ENCODE data around the gene TGDS. TPM values are rescaled to one million over a fixed set of nuclear protein-coding genes. Genes with fewer than 3 reads are reported as not detected.

Gene TGDS
- total RNA-seq, 3 donors from 2014 or later (not counting 1 experiment from before 2014, with no cell fraction given): 6.9 to 9.0 (median 7.7) TPM

- Mint-ChIP-seq H3K4me3 (no peak overlapping the region), H3K9me3 (no peaks in the 10 kb centered on the region), H3K36me3 (no peaks in the 10 kb centered on the region), H3K27ac (peak overlapping the region in 1 of 2 donors; percentile 25), H3K4me1 (peaks cover 39 to 48% of the 10 kb centered on the region in 2 donors), H3K27me3 (ENCODE audit: low read depth in 2 of 2) (no peaks in the 10 kb centered on the region)
- DNase-seq (no peak), ATAC-seq (no peak)
- intact Hi-C loops (cut with micrococcal nuclease): no loop called here
- TF ChIP-seq CTCF (IDR thresholded peaks at IDR 0.05): no peak
- Histone ChIP-seq H3K9me3 (ENCODE audit: control insufficient read depth, insufficient read depth, low read length) (no peaks in the 10 kb centered on the region), H3K27me3 (ENCODE audit: control insufficient read depth, insufficient read depth, low read length) (no peaks in the 10 kb centered on the region), H3K4me1 (ENCODE audit: control insufficient read depth, insufficient read depth, low read length) (peaks cover 25% of the 10 kb centered on the region), H3K4me3 (ENCODE audit: low read length) (no peak overlapping the region), H3K36me3 (ENCODE audit: control insufficient read depth, insufficient read depth, low read length) (peaks cover under 1% of the 10 kb centered on the region), H3K27ac (ENCODE audit: low read length) (no peak overlapping the region)
- WGBS (ENCODE audit: insufficient coverage): 100% methylated on average over 1 of the region's 3 CpGs
Observed at GRCh38 chr13:94598281-94598680, 2.3 kb upstream of the TGDS start.

DNA sequence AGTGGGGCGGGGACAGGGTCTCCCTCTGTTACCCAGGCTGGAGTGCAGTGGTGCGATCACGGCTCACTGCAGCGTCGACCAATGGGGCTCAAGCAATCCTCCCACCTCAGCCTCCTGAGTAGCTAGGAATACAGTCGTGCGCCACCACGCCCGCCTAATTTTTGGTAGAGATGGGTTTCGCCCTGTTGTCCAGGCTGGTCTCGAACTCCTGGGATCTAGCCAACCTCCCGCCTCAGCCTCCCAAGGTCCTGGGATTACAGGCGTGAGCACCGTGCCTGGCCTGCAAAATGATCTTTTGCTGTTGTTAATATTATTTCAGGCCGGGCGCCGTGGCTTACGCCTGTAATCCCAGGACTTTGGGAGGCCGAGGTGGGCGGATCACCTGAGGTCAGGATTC, 621 bp upstream of the TGDS start:
- DNase-seq (no peak), ATAC-seq (no peak)
- peak overlapping the region; percentile 97 for H3K4me3 Mint-ChIP-seq
- no peaks in the 10 kb centered on the region for H3K9me3 Mint-ChIP-seq
- Histone ChIP-seq H3K4me3 (ENCODE audit: low read length) (peak overlapping the region; percentile 78), H3K36me3 (ENCODE audit: control insufficient read depth, insufficient read depth, low read length) (peaks cover 10% of the 10 kb centered on the region), H3K9me3 (ENCODE audit: control insufficient read depth, insufficient read depth, low read length) (no peaks in the 10 kb centered on the region), H3K27ac (ENCODE audit: low read length) (peak overlapping the region; percentile 64), H3K4me1 (ENCODE audit: control insufficient read depth, insufficient read depth, low read length) (peaks cover 22% of the 10 kb centered on the region), H3K27me3 (ENCODE audit: control insufficient read depth, insufficient read depth, low read length) (no peaks in the 10 kb centered on the region)
- no peaks in the 10 kb centered on the region for H3K27me3 Mint-ChIP-seq (ENCODE audit: low read depth in 2 of 2)
- 76% methylated on average over 19 of the region's 20 CpGs for WGBS (ENCODE audit: insufficient coverage)
- intact Hi-C loops (cut with micrococcal nuclease): loop anchor here (1.0 kb wide), 1 partner anchor 47 kb away; no protein-coding TSS in a partner anchor
- TF ChIP-seq CTCF (IDR thresholded peaks at IDR 0.05): no peak
- no peaks in the 10 kb centered on the region for H3K36me3 Mint-ChIP-seq
- peak overlapping the region; percentile 89 to 94 for H3K27ac Mint-ChIP-seq
- peaks cover 31 to 40% of the 10 kb centered on the region in 2 donors for H3K4me1 Mint-ChIP-seq

- H3K27me3 ChIP-seq (ENCODE audit: control insufficient read depth, insufficient read depth, low read length): no peaks in the 10 kb centered on the region
- Mint-ChIP-seq H3K4me3 (peak overlapping the region; percentile 97), H3K27ac (peak overlapping the region; percentile 89 to 94), H3K4me1 (peaks cover 27 to 33% of the 10 kb centered on the region in 2 donors), H3K36me3 (no peaks in the 10 kb centered on the region), H3K27me3 (ENCODE audit: low read depth in 2 of 2) (no peaks in the 10 kb centered on the region), H3K9me3 (no peaks in the 10 kb centered on the region)
- peak overlapping the region; percentile 64 for H3K27ac ChIP-seq (ENCODE audit: low read length)
- peaks cover 13% of the 10 kb centered on the region for H3K4me1 ChIP-seq (ENCODE audit: control insufficient read depth, insufficient read depth, low read length)
- no peaks in the 10 kb centered on the region for H3K9me3 ChIP-seq (ENCODE audit: control insufficient read depth, insufficient read depth, low read length)
- intact Hi-C loops (cut with micrococcal nuclease): no loop called here
- 10% methylated on average over 16 of the region's 16 CpGs for WGBS (ENCODE audit: insufficient coverage)
- DNase-seq: peak in 1 of 2 donors; percentile 58
- H3K36me3 ChIP-seq (ENCODE audit: control insufficient read depth, insufficient read depth, low read length): peaks cover 22% of the 10 kb centered on the region
- ATAC-seq: peak; percentile 35 to 50 (median 47)
- no peak for TF ChIP-seq CTCF (IDR thresholded peaks at IDR 0.05)
- H3K4me3 ChIP-seq (ENCODE audit: low read length): peak overlapping the region; percentile 78
Observed at GRCh38 chr13:94595001-94595949, 677 bp downstream of the TGDS start.

All from natural killer cell (primary cell).